CD14-positive monocyte (primary cell): ENCODE measurements around the gene FANCI. TPM values are rescaled to one million over a fixed set of nuclear protein-coding genes. Genes with fewer than 3 reads are reported as not detected.

ENCODE experiments used
- DNase-seq, 3 donors: peaks; one replicate each; pipeline ENCODE4 v3.0.0-alpha.2; 2011 to 2022
- H2AFZ ChIP-seq: 2 replicates; pipeline ENCODE4 v1.6.0; 2012; ENCODE audit warnings: mild to moderate bottlenecking, low read depth, low read length, inconsistent platforms; ENCODE audit not compliant: insufficient read depth, poor library complexity, severe bottlenecking
- H3K27ac ChIP-seq, 2 donors: 1 replicate in 1 of 2; 2 replicates in 1 of 2; pipeline ENCODE4 v1.5.1; 2012 to 2013; ENCODE audit warnings: low read length in 2 of 2, control low read depth in 1 of 2, inconsistent platforms in 1 of 2, low read depth in 1 of 2, mild to moderate bottlenecking in 1 of 2
- H3K27me3 ChIP-seq, 2 donors: one replicate each; pipeline versions ENCODE4 v1.6.0 to v1.6.1; 2011 to 2013; ENCODE audit warnings: low read length in 2 of 2; ENCODE audit not compliant: control insufficient read depth in 2 of 2, insufficient read depth in 2 of 2
- H3K36me3 ChIP-seq, 2 donors: replicated peaks in 1 of 2; 1 replicate in 1 of 2; 2 replicates in 1 of 2; pipeline versions ENCODE4 v1.5.1 to v1.6.1; 2012 to 2013; ENCODE audit warnings: low read length in 2 of 2, control low read depth in 1 of 2, inconsistent platforms in 1 of 2, mild to moderate bottlenecking in 1 of 2; ENCODE audit not compliant: insufficient read depth in 2 of 2, control insufficient read depth in 1 of 2
- H3K4me1 ChIP-seq, 2 donors: 1 replicate in 1 of 2; 2 replicates in 1 of 2; pipeline versions ENCODE4 v1.5.1 to v1.6.1; 2012 to 2013; ENCODE audit warnings: low read length in 2 of 2, control low read depth in 1 of 2, inconsistent platforms in 1 of 2, mild to moderate bottlenecking in 1 of 2, moderate library complexity in 1 of 2; ENCODE audit not compliant: insufficient read depth in 2 of 2, control insufficient read depth in 1 of 2
- H3K4me2 ChIP-seq: replicated peaks from 2 replicates; pipeline ENCODE3; 2012; ENCODE audit warnings: low read length, moderate library complexity, mild to moderate bottlenecking; ENCODE audit not compliant: poor library complexity, severe bottlenecking; ENCODE audit errors: extremely low read depth
- H3K4me3 ChIP-seq, 3 experiments: fragments of 200-600 bp in 1 of 3; sonication (generic) in 1 of 3; replicated peaks in 1 of 3; 1 replicate in 2 of 3; 2 replicates in 1 of 3; pipeline ENCODE4 v1.5.1; 2011 to 2013; ENCODE audit warnings: low read length in 3 of 3, mild to moderate bottlenecking in 3 of 3, control low read depth in 2 of 3, low read depth in 2 of 3, inconsistent platforms in 1 of 3, moderate library complexity in 1 of 3
- H3K79me2 ChIP-seq: 2 replicates; pipeline ENCODE4 v1.6.0; 2012; ENCODE audit warnings: mild to moderate bottlenecking, control low read depth, inconsistent platforms, low read length, moderate library complexity; ENCODE audit not compliant: insufficient read depth
- H3K9ac ChIP-seq: 2 replicates; pipeline ENCODE4 v1.6.0; 2017; ENCODE audit warnings: low read length, mild to moderate bottlenecking; ENCODE audit not compliant: insufficient read depth, poor library complexity, severe bottlenecking
- H3K9me3 ChIP-seq, 2 donors: replicated peaks in 1 of 2; 1 replicate in 1 of 2; 2 replicates in 1 of 2; pipeline versions ENCODE4 v1.5.1 to v1.6.1; 2012 to 2013; ENCODE audit warnings: low read length in 2 of 2, control low read depth in 1 of 2; ENCODE audit not compliant: control insufficient read depth in 1 of 2, insufficient read depth in 1 of 2
- H4K20me1 ChIP-seq: 2 replicates; pipeline ENCODE4 v1.6.0; 2012; ENCODE audit warnings: mild to moderate bottlenecking, low read length, control low read depth, moderate library complexity; ENCODE audit not compliant: insufficient read depth
- H3K27ac Mint-ChIP-seq, 7 donors: one replicate each; pipeline ENCODE4 v1.8.0; 2020; ENCODE audit warnings: mild to moderate bottlenecking in 7 of 7, mixed read lengths in 7 of 7, moderate library complexity in 6 of 7, inconsistent platforms in 2 of 7
- H3K27me3 Mint-ChIP-seq, 3 donors: one replicate each; pipeline ENCODE4 v1.8.0; 2021 to 2022; ENCODE audit warnings: low read depth in 3 of 3, mild to moderate bottlenecking in 3 of 3, mixed read lengths in 3 of 3, moderate library complexity in 3 of 3, inconsistent platforms in 1 of 3
- H3K36me3 Mint-ChIP-seq, 2 donors: one replicate each; pipeline ENCODE4 v1.8.0; 2020; ENCODE audit warnings: mixed read lengths in 2 of 2, inconsistent platforms in 1 of 2, mild to moderate bottlenecking in 1 of 2
- H3K4me1 Mint-ChIP-seq: one replicate; pipeline ENCODE4 v1.8.0; 2020; ENCODE audit warnings: mild to moderate bottlenecking, mixed read lengths
- H3K4me3 Mint-ChIP-seq, 2 donors: one replicate each; pipeline ENCODE4 v1.8.0; 2020; ENCODE audit warnings: mild to moderate bottlenecking in 2 of 2, mixed read lengths in 2 of 2, moderate library complexity in 1 of 2
- H3K9me3 Mint-ChIP-seq, 7 donors: one replicate each; pipeline ENCODE4 v1.8.0; 2020 to 2022; ENCODE audit warnings: mixed read lengths in 7 of 7, mild to moderate bottlenecking in 6 of 7, moderate library complexity in 6 of 7, inconsistent platforms in 2 of 7
- CTCF ChIP-seq: fragments of 200-600 bp; IDR thresholded peaks from one replicate; pipeline ENCODE4 v1.8.0; 2022; ENCODE audit warnings: antibody characterized with exemption, mild to moderate bottlenecking
- WGBS: methylation state at CpG from one replicate; pipeline ENCODE4 v1.1.5; 2013; ENCODE audit warnings: missing lambda C conversion rate; ENCODE audit not compliant: insufficient coverage; 5-methylcytosine and 5-hydroxymethylcytosine counted together
- intact Hi-C, 2 donors: fragments of 100-400 bp; cut with micrococcal nuclease; formaldehyde crosslinking; loops; one replicate each; pipeline versions ENCODE4 v1.15.0 to v1.15.1; 2023
- polyA plus RNA-seq, 3 donors: library from polyadenylated mRNA; depleted of rRNA in 1 of 3; unstranded in 2 of 3; stranded (reverse) in 1 of 3; fragments of 300-500 nt in 2 of 3; fragments of >200 nt in 1 of 3; fragmentation: Illumina TruSeq in 2 of 3; gene quantifications; 1 replicate in 2 of 3; 2 replicates in 1 of 3; pipeline ENCODE4 v1.2.3, GENCODE V29; 2012 to 2021

The FANCI gene
- polyA plus RNA-seq, 3 donors, result 1.4 to 2.6 (median 1.5) TPM

GRCh38 chr15:89342840-89343239, 99.1 kb downstream of the FANCI start:
- H3K4me1 Mint-ChIP-seq, result peaks cover 2% of the 10 kb centered on the region
- H3K36me3 ChIP-seq, result no peaks in the 10 kb centered on the region
- no peak overlapping the region for H3K4me3 Mint-ChIP-seq
- H4K20me1 ChIP-seq, result no peaks in the 10 kb centered on the region
- peaks cover 15 to 41% (median 23%) of the 10 kb centered on the region in 3 donors for H3K27me3 Mint-ChIP-seq
- no peaks in the 10 kb centered on the region for H3K9me3 ChIP-seq
- DNase-seq, result no peak
- H3K27ac ChIP-seq, result no peak overlapping the region
- no peak overlapping the region for H3K27ac Mint-ChIP-seq
- peaks cover 0 to 3% (median 0%) of the 10 kb centered on the region in 7 donors for H3K9me3 Mint-ChIP-seq
- WGBS, result 92% methylated on average over 3 of the region's 3 CpGs
- H3K9ac ChIP-seq, result no peak overlapping the region
- intact Hi-C loops, result no loop called here
- H2AFZ ChIP-seq, result no peak overlapping the region
- TF ChIP-seq CTCF, result no peak
- peaks cover 0 to 17% of the 10 kb centered on the region in 2 donors for H3K27me3 ChIP-seq
- H3K36me3 Mint-ChIP-seq, result no peaks in the 10 kb centered on the region
- H3K4me3 ChIP-seq, result no peak overlapping the region
- no peaks in the 10 kb centered on the region for H3K79me2 ChIP-seq
- peaks cover 0 to 6% of the 10 kb centered on the region in 2 donors for H3K4me1 ChIP-seq
- H3K4me2 ChIP-seq, result no peak overlapping the region

- DNase-seq, result no peak
- Histone ChIP-seq H3K9me3 (no peaks in the 10 kb centered on the region), H3K4me1 (peaks cover 0 to 6% of the 10 kb centered on the region in 2 donors), H3K27me3 (peaks cover 0 to 12% of the 10 kb centered on the region in 2 donors), H3K79me2 (no peaks in the 10 kb centered on the region), H2AFZ (no peak overlapping the region), H3K4me2 (no peak overlapping the region), H4K20me1 (no peaks in the 10 kb centered on the region), H3K4me3 (no peak overlapping the region), H3K9ac (no peak overlapping the region), H3K36me3 (no peaks in the 10 kb centered on the region), H3K27ac (no peak overlapping the region)
- Mint-ChIP-seq H3K36me3 (no peaks in the 10 kb centered on the region), H3K27ac (no peak overlapping the region), H3K4me1 (peaks cover 2% of the 10 kb centered on the region), H3K4me3 (peak overlapping the region in 1 of 2 donors; percentile 16), H3K9me3 (peaks cover 0 to 3% (median 0%) of the 10 kb centered on the region in 7 donors), H3K27me3 (peaks cover 14 to 42% (median 21%) of the 10 kb centered on the region in 3 donors)
- intact Hi-C loops, result no loop called here
- no peak for TF ChIP-seq CTCF
- WGBS, result no CpG with 5 or more reads among the region's 4 CpGs
Observed at GRCh38 chr15:89345248-89345647, 101.5 kb downstream of the FANCI start.
